PC-9 (cell line): Measurements from ENCODE around the gene NOP53. TPM values are rescaled to one million over a fixed set of nuclear protein-coding genes. Genes with fewer than 3 reads are reported as not detected.

Experiments used
- BruUV-seq: library from RNA; stranded (reverse); fragments of 400-500 nt; replicated peaks from 2 replicates; lab custom pipeline; 2021; lab: Mats Ljungman, UMichigan
- CTCF ChIA-PET: fragments of 300-600 bp; sonication (Branson Sonifier 250); formaldehyde crosslinking; loops from one replicate; lab custom pipeline; 2022; ENCODE audit warnings: antibody characterized with exemption; lab: Charles Lee
- POLR2A ChIA-PET: fragments of 300-600 bp; sonication (Branson Sonifier 250); formaldehyde crosslinking; loops from one replicate; lab custom pipeline; 2022; ENCODE audit warnings: antibody characterized with exemption; ENCODE audit not compliant: unreplicated experiment; lab: Charles Lee
- DNase-seq, 2 experiments: peaks; one replicate each; pipeline versions ENCODE4 v3.0.0 to v3.0.0-alpha.2; 2015 to 2022; ENCODE audit warnings: mixed read lengths in 1 of 2
- H2AFZ ChIP-seq: fragments of 200-600 bp; sonication (generic); 2 replicates; pipeline ENCODE4 v1.8.1; 2017; ENCODE audit warnings: antibody characterized with exemption
- H3F3A ChIP-seq: fragments of 200-600 bp; sonication (generic); 2 replicates; pipeline ENCODE4 v1.8.1; 2017; ENCODE audit warnings: antibody characterized with exemption, mild to moderate bottlenecking, low read depth; ENCODE audit not compliant: insufficient read depth
- H3K27ac ChIP-seq: fragments of 200-600 bp; sonication (generic); 2 replicates; pipeline ENCODE4 v1.6.1; 2016; ENCODE audit warnings: mixed run types
- H3K27me3 ChIP-seq: fragments of 200-600 bp; sonication (generic); 2 replicates; pipeline ENCODE4 v1.6.1; 2016; ENCODE audit warnings: low read depth, mixed run types; ENCODE audit not compliant: insufficient read depth
- H3K36me3 ChIP-seq: fragments of 200-600 bp; sonication (generic); 2 replicates; pipeline ENCODE4 v1.6.1; 2016; ENCODE audit warnings: low read depth, mixed run types
- H3K4me1 ChIP-seq: fragments of 200-600 bp; sonication (generic); replicated peaks from 2 replicates; pipeline ENCODE4 v1.6.1; 2016; ENCODE audit warnings: mixed run types; ENCODE audit not compliant: insufficient read depth
- H3K4me2 ChIP-seq: fragments of 200-600 bp; sonication (generic); 2 replicates; pipeline ENCODE4 v1.6.1; 2017; ENCODE audit warnings: mixed run types
- H3K4me3 ChIP-seq: fragments of 200-600 bp; sonication (generic); 2 replicates; pipeline ENCODE4 v1.6.1; 2016; ENCODE audit warnings: mixed run types
- H3K79me2 ChIP-seq: fragments of 200-600 bp; sonication (generic); 2 replicates; pipeline ENCODE4 v1.6.1; 2017; ENCODE audit warnings: low read depth, mixed run types
- H3K9me2 ChIP-seq: fragments of 200-600 bp; sonication (generic); 2 replicates; pipeline ENCODE4 v1.8.1; 2017; ENCODE audit warnings: mild to moderate bottlenecking; ENCODE audit not compliant: insufficient read depth
- H3K9me3 ChIP-seq: fragments of 200-600 bp; sonication (generic); 2 replicates; pipeline ENCODE4 v1.8.1; 2016; ENCODE audit warnings: low read depth; ENCODE audit not compliant: insufficient read depth
- H4K20me1 ChIP-seq: fragments of 200-600 bp; sonication (generic); 2 replicates; pipeline ENCODE4 v1.8.1; 2017; ENCODE audit not compliant: insufficient read depth
- CTCF ChIP-seq: fragments of 200-600 bp; sonication (generic); conservative IDR thresholded peaks from 2 replicates; pipeline ENCODE4 v1.6.1; 2017; ENCODE audit warnings: mixed run types, antibody characterized with exemption, mild to moderate bottlenecking, moderate library complexity
- EZH2 ChIP-seq: fragments of 200-600 bp; sonication (generic); IDR thresholded peaks from 2 replicates; pipeline ENCODE4 v1.8.0; 2017; ENCODE audit warnings: antibody characterized with exemption, low read depth
- intact Hi-C: fragments of 100-400 bp; cut with micrococcal nuclease; formaldehyde crosslinking; loops from one replicate; pipeline ENCODE4 v1.10.0; 2022; ENCODE audit not compliant: unreplicated experiment
- total RNA-seq: library from RNA; stranded (reverse); gene quantifications from 2 replicates; pipeline ENCODE4 v1.2.3, GENCODE V29; 2021

The NOP53 gene
- total RNA-seq, 1 experiment from 2014 or later, result 225 TPM

DNA sequence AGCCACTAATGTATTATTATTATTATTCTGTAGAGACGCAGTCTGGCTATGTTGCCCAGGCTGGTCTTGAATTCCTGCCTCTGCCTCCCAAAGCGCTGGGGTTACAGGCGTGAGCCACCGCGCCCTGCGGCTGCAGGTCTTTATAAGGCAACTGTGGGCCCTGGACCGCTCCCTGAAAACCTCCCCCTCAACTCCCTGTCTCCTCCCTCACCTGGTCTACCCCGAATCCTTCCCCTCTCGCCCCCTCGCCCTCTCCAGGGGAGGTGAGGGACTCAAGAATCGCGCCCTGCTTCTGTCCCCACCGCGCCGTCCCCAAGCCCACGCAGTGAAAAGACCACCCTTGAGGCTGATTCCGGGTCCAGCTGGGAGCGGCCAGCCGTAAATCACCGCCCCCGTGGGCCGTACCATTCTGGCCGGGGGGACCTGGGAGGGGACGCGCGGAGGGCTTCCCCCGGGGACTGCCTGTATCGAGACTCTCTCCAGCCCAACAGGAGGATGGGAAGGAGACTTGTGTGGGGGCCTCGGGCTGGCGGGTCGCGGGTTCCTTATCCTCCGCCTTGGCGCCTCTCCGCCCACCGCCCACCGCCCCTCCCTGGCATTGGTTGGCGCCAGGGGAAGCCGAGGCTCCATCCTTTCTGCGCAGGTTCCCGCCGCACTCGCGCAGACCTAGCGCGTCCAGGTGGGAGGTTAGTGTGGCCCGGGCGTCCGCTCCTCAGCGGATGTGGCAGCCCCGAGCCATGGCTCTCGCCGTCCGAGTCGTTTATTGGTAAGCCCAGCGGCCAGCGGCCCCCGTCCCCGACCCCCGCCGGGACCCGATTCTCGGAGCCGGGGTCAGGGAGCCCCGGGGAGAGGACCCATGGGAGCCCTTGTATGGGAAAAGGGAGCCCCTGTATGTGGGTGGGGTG, 33.0 kb downstream of the NOP53 start, which contains the start of gene SELENOW:
Gene SELENOW (plus strand): TSS at position 655 of the 905 bp plus-strand sequence. CDS start 83 bp downstream, at position 738.
- ChIA-PET POLR2A (interaction anchor here (0.7 kb wide), 1 partner anchor 13 kb away, joined by 3 read pairs; no protein-coding TSS in a partner anchor), CTCF (no interaction called here)
- peak within 1 kb of the TSS; percentile 84 for H3K27ac ChIP-seq
- H3K27me3 ChIP-seq, result no peaks in the 10 kb centered on the region
- peak within 1 kb of the TSS; percentile 95 for H3K4me3 ChIP-seq
- peaks cover 30% of the 10 kb centered on the region; the same call in 1 of the 2 replicates for H3F3A ChIP-seq
- intact Hi-C loops, result no loop called here
- peaks cover 9% of the 10 kb centered on the region; the same call in 1 of the 2 replicates for H3K36me3 ChIP-seq
- TF ChIP-seq EZH2 (no peak), CTCF (no peak)
- H2AFZ ChIP-seq, result peak within 1 kb of the TSS; percentile 98
- no TSS peak for BruUV-seq
- peaks cover 24% of the 10 kb centered on the region for H3K4me1 ChIP-seq
- no peaks in the 10 kb centered on the region for H3K9me3 ChIP-seq
- no peaks in the 10 kb centered on the region for H3K9me2 ChIP-seq
- peak; percentile 75 to 85 for DNase-seq
- 0 out of 2 replicates have a peak, but pooled peaks cover 4% of the 10 kb centered on the region for H4K20me1 ChIP-seq
- H3K79me2 ChIP-seq, result peaks cover 23% of the 10 kb centered on the region
- H3K4me2 ChIP-seq, result peak within 1 kb of the TSS; percentile 95

GRCh38 chr19:47778954-47779351, 33.6 kb downstream of the NOP53 start:
- peaks cover 23% of the 10 kb centered on the region for H3K79me2 ChIP-seq
- DNase-seq, result no peak
- peak overlapping the region; percentile 95 for H3K4me2 ChIP-seq
- H3K27ac ChIP-seq, result 0 out of 2 replicates have a peak overlapping the region, but pooled peaks have one; percentile 84
- H3K9me2 ChIP-seq, result no peaks in the 10 kb centered on the region
- peaks cover 30% of the 10 kb centered on the region; the same call in 1 of the 2 replicates for H3F3A ChIP-seq
- peaks cover 24% of the 10 kb centered on the region for H3K4me1 ChIP-seq
- ChIA-PET POLR2A (interaction anchor here (0.6 kb wide), 1 partner anchor 217 kb away, joined by 3 read pairs; no protein-coding TSS in a partner anchor), CTCF (no interaction called here)
- H4K20me1 ChIP-seq, result 0 out of 2 replicates have a peak, but pooled peaks cover 4% of the 10 kb centered on the region
- TF ChIP-seq CTCF, result no peak
- TF ChIP-seq EZH2, result no peak
- H2AFZ ChIP-seq, result peak overlapping the region; percentile 98
- peak overlapping the region; percentile 95 for H3K4me3 ChIP-seq
- BruUV-seq, result TSS peak; percentile 68
- H3K27me3 ChIP-seq, result no peaks in the 10 kb centered on the region
- H3K36me3 ChIP-seq, result peaks cover 9% of the 10 kb centered on the region; the same call in 1 of the 2 replicates
- no peaks in the 10 kb centered on the region for H3K9me3 ChIP-seq
- intact Hi-C loops, result loop anchor here (1.0 kb wide), 1 partner anchor 11 kb away; no protein-coding TSS in a partner anchor

- peaks cover 23% of the 10 kb centered on the region for H3K79me2 ChIP-seq
- no peaks in the 10 kb centered on the region for H3K9me2 ChIP-seq
- H4K20me1 ChIP-seq, result 0 out of 2 replicates have a peak, but pooled peaks cover 4% of the 10 kb centered on the region
- peaks cover 9% of the 10 kb centered on the region; the same call in 1 of the 2 replicates for H3K36me3 ChIP-seq
- H3K4me3 ChIP-seq, result peak overlapping the region; percentile 95
- CTCF ChIA-PET, result no interaction called here
- TF ChIP-seq CTCF, result no peak
- no peak for TF ChIP-seq EZH2
- peaks cover 30% of the 10 kb centered on the region; the same call in 1 of the 2 replicates for H3F3A ChIP-seq
- DNase-seq, result no peak
- H3K9me3 ChIP-seq, result no peaks in the 10 kb centered on the region
- H3K27me3 ChIP-seq, result no peaks in the 10 kb centered on the region
- POLR2A ChIA-PET, result interaction anchor here (0.6 kb wide), 1 partner anchor 218 kb away, joined by 3 read pairs; no protein-coding TSS in a partner anchor
- intact Hi-C loops, result loop anchor here (1.0 kb wide), 1 partner anchor 11 kb away; no protein-coding TSS in a partner anchor
- H3K4me2 ChIP-seq, result peak overlapping the region; percentile 95
- H3K4me1 ChIP-seq, result peaks cover 24% of the 10 kb centered on the region
- H3K27ac ChIP-seq, result no peak overlapping the region
- BruUV-seq, result no TSS peak
- H2AFZ ChIP-seq, result peak overlapping the region; percentile 98
Measured at GRCh38 chr19:47779524-47780214, 34.3 kb downstream of the NOP53 start.
